ENCODE data around the gene OR4N2.
"Not testable (repeated sequence)": the region's sequence is repeated elsewhere in the genome, so short reads cannot be mapped to it uniquely, and the experiment has no call there.

Gene OR4N2

GRCh38 chr14:19823178-19823577, 19.6 kb downstream of the OR4N2 start:
- DNase-seq (ENCODE audit: insufficient read length, low spot score) (no peak), FAIRE-seq (no peak)
- TF ChIP-seq POLR2A (IDR thresholded peaks at IDR 0.05; ENCODE audit: low read depth, low read length) = no peak

DNA sequence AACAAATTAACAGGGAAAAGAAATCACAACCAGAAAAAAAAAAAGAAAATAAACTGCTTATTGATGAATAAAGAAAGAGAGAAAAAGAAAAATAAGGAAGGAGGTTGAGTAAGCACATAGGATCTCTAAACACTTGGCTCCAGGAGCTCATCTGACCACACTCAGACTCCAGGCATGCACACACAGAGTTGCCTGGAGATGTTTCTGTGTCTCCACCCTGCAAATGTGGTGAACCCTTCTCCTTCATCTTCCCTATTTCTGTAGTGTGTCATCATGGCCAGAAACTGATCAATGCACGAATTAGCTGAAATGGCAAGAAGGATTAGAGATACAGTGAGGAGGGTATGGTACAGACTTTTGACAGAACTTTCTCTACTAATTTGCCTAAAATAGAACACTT, 20.2 kb downstream of the OR4N2 start:
- TF ChIP-seq POLR2A (IDR thresholded peaks at IDR 0.05; ENCODE audit: low read depth, low read length) = no peak
- DNase-seq (ENCODE audit: insufficient read length, low spot score) (no peak), FAIRE-seq (no peak)

- not testable (repeated sequence) for FAIRE-seq; DNase-seq (ENCODE audit: insufficient read length, low spot score)
These were observed 24.2 kb downstream of the OR4N2 start for GRCh38 chr14:19827626-19828244.

GRCh38 chr14:19828314-19828713, 24.7 kb downstream of the OR4N2 start:
- DNase-seq (ENCODE audit: insufficient read length, low spot score) (no peak), FAIRE-seq (no peak)
- TF ChIP-seq POLR2A (IDR thresholded peaks at IDR 0.05; ENCODE audit: low read depth, low read length) = no peak

- DNase-seq (ENCODE audit: insufficient read length, low spot score); FAIRE-seq: not testable (repeated sequence)
These were observed 30.8 kb downstream of the OR4N2 start for GRCh38 chr14:19834203-19834848.

- FAIRE-seq (no peak), DNase-seq (ENCODE audit: insufficient read length, low spot score) (no peak)
- TF ChIP-seq POLR2A (IDR thresholded peaks at IDR 0.05; ENCODE audit: low read depth, low read length) = no peak
These were observed 34.9 kb downstream of the OR4N2 start for GRCh38 chr14:19838433-19838832.

GRCh38 chr14:19851365-19851764, 47.8 kb downstream of the OR4N2 start:
- DNase-seq (ENCODE audit: insufficient read length, low spot score) (no peak), FAIRE-seq (no peak)
- TF ChIP-seq POLR2A (IDR thresholded peaks at IDR 0.05; ENCODE audit: low read depth, low read length) = no peak

DNA sequence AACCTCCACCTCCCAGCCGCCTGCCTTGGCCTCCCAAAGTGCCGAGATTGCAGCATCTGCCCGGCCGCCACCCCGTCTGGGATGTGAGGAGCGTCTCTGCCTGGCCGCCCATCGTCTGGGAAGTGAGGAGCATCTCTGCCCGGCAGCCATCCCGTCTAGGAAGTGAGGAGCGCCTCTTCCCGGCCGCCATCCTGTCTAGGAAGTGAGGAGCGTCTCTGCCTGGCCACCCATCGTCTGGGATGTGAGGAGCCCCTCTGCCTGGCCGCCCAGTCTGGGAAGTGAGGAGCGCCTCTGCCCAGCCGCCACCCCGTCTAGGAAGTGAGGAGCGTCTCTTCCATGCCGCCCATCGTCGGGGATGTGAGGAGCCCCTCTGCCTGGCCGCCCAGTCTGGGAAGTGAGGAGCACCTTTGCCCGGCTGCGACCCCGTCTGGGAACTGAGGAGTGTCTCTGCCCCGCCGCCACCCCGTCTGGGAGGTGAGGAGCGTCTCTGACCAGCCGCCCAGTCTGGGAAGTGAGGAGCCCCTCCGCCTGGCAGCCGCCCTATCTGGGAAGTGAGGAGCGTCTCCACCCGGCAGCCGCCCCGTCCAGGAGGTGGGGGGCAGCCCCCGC, 62.6 kb downstream of the OR4N2 start:
- not testable (repeated sequence) for FAIRE-seq; DNase-seq (ENCODE audit: insufficient read length, low spot score)

GRCh38 chr14:19873178-19873577, 69.6 kb downstream of the OR4N2 start:
- TF ChIP-seq POLR2A (IDR thresholded peaks at IDR 0.05; ENCODE audit: low read depth, low read length) = no peak
- no peak for DNase-seq (ENCODE audit: insufficient read length, low spot score)
- no peak for FAIRE-seq

DNA sequence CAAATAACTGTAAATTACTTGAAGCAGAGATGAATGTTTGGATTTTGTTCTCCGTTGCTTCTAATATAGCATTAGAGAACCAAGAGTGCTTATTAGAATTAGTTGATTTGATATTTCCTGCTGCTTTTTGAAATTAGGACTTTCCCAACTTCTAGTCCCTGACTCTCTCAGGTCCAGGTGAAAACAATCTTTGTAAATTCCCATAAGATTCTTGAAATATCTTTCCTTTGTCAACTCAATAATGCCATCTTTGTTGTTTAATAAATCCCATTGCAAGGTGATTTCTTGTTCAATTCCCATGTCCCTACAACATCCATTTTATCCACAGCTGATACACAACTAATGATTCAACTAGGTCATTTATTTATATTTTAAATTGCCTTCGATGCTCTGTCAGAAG, 71.3 kb downstream of the OR4N2 start, which contains the start of gene OR4K2:
Gene OR4K2, plus strand, starts transcription at position 301 of the 400 bp plus-strand sequence. CDS start 1,126 bp downstream, outside the sequence.
- FAIRE-seq (no peak), DNase-seq (ENCODE audit: insufficient read length, low spot score) (no peak)
- no peak for TF ChIP-seq POLR2A (IDR thresholded peaks at IDR 0.05; ENCODE audit: low read depth, low read length)

DNA sequence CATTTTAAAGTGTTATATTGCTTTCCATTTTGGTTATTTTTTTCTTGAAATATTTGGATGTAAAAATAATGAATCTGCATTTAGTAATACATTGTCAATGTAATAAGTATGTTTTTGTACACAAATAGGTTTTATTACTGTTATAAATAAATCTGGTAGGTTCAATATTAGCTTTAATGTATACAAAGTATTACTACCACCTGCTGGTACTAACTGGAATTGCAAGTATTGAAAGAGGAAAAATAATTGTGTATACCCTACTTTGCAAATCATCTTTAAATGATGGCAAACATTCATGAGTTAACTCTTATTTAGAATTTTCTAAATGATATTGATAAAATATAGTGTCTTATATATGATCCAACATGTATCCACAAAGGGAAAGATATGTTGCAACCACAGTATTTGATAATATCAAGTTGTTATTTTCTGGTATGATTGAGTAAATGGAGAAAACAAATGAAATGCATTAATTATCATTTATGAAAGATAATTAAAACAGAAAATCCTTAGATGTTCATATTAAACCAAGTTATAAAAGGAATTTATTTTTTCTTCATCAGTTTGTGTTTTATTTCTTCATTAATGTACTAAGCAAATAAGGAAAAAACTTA, 74.6 kb downstream of the OR4N2 start:
- no peak for FAIRE-seq
- TF ChIP-seq POLR2A (IDR thresholded peaks at IDR 0.05; ENCODE audit: low read depth, low read length) = no peak
- DNase-seq (ENCODE audit: insufficient read length, low spot score) = no peak

All from H54 (cell line).